CD4-positive, CD25-positive, alpha-beta regulatory T cell (primary cell): ENCODE measurements around the gene ZNF433. TPM values are rescaled to one million over a fixed set of nuclear protein-coding genes. Genes with fewer than 3 reads are reported as not detected.
A peak's percentile ranks its signal among the peaks of the same experiment; 100 is the strongest.

Experiments
- ATAC-seq, 2 donors: fragments of 150-1000 bp; cut with Tn5 transposase; one replicate each; pipeline ENCODE4 v1.10.0; 2021; ENCODE audit warnings: low read depth in 2 of 2, moderate number of reproducible peaks in 2 of 2, moderate library complexity in 1 of 2
- DNase-seq, 3 donors: peaks; one replicate each; pipeline versions ENCODE4 v3.0.0 to v3.0.0-alpha.2; 2012 to 2022; ENCODE audit warnings: mixed read lengths in 1 of 3
- H3K27ac ChIP-seq: one replicate; pipeline ENCODE4 v1.7.0; 2013; ENCODE audit warnings: mild to moderate bottlenecking, low read length; ENCODE audit not compliant: insufficient read depth, poor library complexity, severe bottlenecking
- H3K27me3 ChIP-seq: one replicate; pipeline ENCODE4 v1.7.0; 2013; ENCODE audit warnings: low read length; ENCODE audit not compliant: control insufficient read depth, insufficient read depth
- H3K36me3 ChIP-seq: one replicate; pipeline ENCODE4 v1.7.0; 2013; ENCODE audit warnings: mild to moderate bottlenecking, low read length, moderate library complexity; ENCODE audit not compliant: control insufficient read depth, insufficient read depth
- H3K4me1 ChIP-seq: 2 replicates; pipeline ENCODE4 v1.7.0; 2013; ENCODE audit warnings: mild to moderate bottlenecking, low read length; ENCODE audit not compliant: insufficient read depth, control insufficient read depth, poor library complexity, severe bottlenecking
- H3K4me3 ChIP-seq: one replicate; pipeline ENCODE4 v1.7.0; 2013; ENCODE audit warnings: low read depth, mild to moderate bottlenecking, low read length, moderate library complexity
- H3K9me3 ChIP-seq, 2 experiments: 1 replicate in 1 of 2; 2 replicates in 1 of 2; pipeline ENCODE4 v1.7.0; 2013; ENCODE audit warnings: low read length in 2 of 2, mild to moderate bottlenecking in 1 of 2, moderate library complexity in 1 of 2; ENCODE audit not compliant: control insufficient read depth in 2 of 2
- H3K27ac Mint-ChIP-seq, 3 donors: one replicate each; pipeline ENCODE4 v1.8.0; 2020 to 2022; ENCODE audit warnings: mild to moderate bottlenecking in 3 of 3, mixed read lengths in 3 of 3, moderate library complexity in 2 of 3
- H3K27me3 Mint-ChIP-seq: one replicate; pipeline ENCODE4 v1.8.0; 2022; ENCODE audit warnings: mild to moderate bottlenecking, mixed read lengths
- H3K36me3 Mint-ChIP-seq: one replicate; pipeline ENCODE4 v1.8.0; 2020; ENCODE audit warnings: mixed read lengths
- H3K4me1 Mint-ChIP-seq, 4 donors: one replicate each; pipeline ENCODE4 v1.8.0; 2020 to 2022; ENCODE audit warnings: mixed read lengths in 4 of 4, mild to moderate bottlenecking in 1 of 4
- H3K4me3 Mint-ChIP-seq, 4 donors: one replicate each; pipeline ENCODE4 v1.8.0; 2020 to 2022; ENCODE audit warnings: mild to moderate bottlenecking in 4 of 4, mixed read lengths in 4 of 4, moderate library complexity in 3 of 4
- H3K9me3 Mint-ChIP-seq, 7 donors: one replicate each; pipeline ENCODE4 v1.8.0; 2020 to 2022; ENCODE audit warnings: mixed read lengths in 7 of 7, mild to moderate bottlenecking in 3 of 7, moderate library complexity in 2 of 7
- polyA plus RNA-seq, 4 donors: library from polyadenylated mRNA; unstranded; fragments of 300-500 nt; fragmentation: Illumina TruSeq; gene quantifications; one replicate each; pipeline ENCODE4 v1.2.3, GENCODE V29; 2021
- total RNA-seq: library from RNA; stranded (reverse); gene quantifications from one replicate; pipeline ENCODE4 v1.2.3, GENCODE V29; 2022

The ZNF433 gene
- total and polyA plus RNA-seq, 5 donors from 2014 or later: 0.49 to 3.3 (median 1.7) TPM

DNA sequence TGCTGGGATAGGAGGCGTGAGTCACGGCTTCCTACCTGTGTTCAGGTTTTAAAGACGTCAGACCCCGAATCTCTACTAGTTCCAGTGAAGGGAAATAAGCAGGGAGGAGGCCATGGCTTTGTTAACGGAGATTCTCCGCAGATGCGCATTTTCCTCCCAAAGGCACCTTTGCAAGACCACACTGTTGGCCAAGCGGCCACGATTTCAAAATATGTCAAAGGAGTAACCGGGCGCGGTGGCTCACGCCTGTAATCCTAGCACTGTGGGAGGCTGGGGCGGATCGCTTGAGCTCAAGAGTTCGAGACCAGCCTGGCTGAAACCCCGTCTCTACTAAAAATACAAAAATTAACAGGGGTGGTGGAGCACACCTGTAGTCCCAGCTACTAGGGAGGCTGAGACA lies 48.7 kb downstream of the ZNF433 start:
- Mint-ChIP-seq H3K36me3 (peaks cover 6% of the 10 kb centered on the region), H3K9me3 (peaks cover 0 to 17% (median 3%) of the 10 kb centered on the region in 7 donors), H3K27me3 (peaks cover 4% of the 10 kb centered on the region), H3K4me3 (peak overlapping the region; percentile 21 to 98 (median 92)), H3K27ac (no peak overlapping the region), H3K4me1 (peaks cover 4 to 24% (median 14%) of the 10 kb centered on the region in 4 donors)
- DNase-seq: no peak
- peaks cover 13% of the 10 kb centered on the region for H3K4me1 ChIP-seq
- no peaks in the 10 kb centered on the region for H3K27me3 ChIP-seq
- H3K27ac ChIP-seq: no peak overlapping the region
- no peaks in the 10 kb centered on the region for H3K36me3 ChIP-seq
- H3K4me3 ChIP-seq: no peak overlapping the region
- H3K9me3 ChIP-seq: peaks cover 10 to 13% of the 10 kb centered on the region in 2 experiments
- ATAC-seq: no peak

DNA sequence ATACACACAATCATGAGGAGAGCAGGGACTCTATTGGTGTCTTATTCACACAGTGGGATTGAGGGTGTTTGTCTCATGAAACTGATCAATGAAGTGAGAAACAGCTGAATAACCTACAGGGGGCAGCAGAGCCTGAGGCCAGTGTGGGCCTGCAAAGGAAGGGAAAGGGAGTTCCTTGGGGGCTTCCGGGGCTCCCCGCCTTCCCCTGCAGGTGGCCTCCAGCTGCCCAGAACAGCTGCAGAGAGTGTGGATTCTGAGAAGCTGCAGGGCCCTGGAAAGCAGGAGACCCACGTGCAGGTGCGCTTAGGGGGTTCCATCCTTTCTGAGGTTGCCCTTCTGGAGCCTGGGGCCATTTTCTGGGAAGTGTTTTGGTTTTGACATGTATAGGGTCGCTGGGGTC lies 50.5 kb downstream of the ZNF433 start:
- Mint-ChIP-seq H3K27me3 (peaks cover 4% of the 10 kb centered on the region), H3K27ac (no peak overlapping the region), H3K4me3 (peak overlapping the region in 2 of 4 donors; percentile 47 to 58), H3K36me3 (no peaks in the 10 kb centered on the region), H3K4me1 (peaks cover 0 to 19% (median 9%) of the 10 kb centered on the region in 4 donors), H3K9me3 (peaks cover 0 to 18% (median 4%) of the 10 kb centered on the region in 7 donors)
- Histone ChIP-seq H3K4me1 (peaks cover 13% of the 10 kb centered on the region), H3K9me3 (peaks cover 27 to 31% of the 10 kb centered on the region in 2 experiments), H3K4me3 (no peak overlapping the region), H3K27me3 (no peaks in the 10 kb centered on the region), H3K36me3 (no peaks in the 10 kb centered on the region), H3K27ac (no peak overlapping the region)
- ATAC-seq (no peak), DNase-seq (no peak)

DNA sequence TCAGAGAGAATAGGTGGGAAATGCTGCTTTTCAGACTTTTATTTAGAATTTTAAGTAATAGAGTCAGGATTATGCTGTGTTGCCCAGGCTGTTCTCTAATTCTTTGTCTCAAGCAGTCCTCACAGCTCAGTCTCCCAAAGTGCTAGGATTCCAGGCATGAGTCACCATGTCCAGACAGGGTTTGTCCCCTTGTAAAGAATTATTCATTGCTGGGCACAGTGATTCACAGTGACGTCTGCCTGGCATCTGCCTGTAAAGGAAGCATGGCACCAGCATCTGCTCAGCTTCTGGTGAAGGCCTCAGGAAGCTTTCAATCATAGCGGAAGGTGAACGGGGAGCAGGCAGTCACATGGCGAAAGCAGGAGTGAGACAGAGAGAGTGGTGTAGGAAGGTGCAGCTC lies 53.0 kb downstream of the ZNF433 start:
- Mint-ChIP-seq H3K4me1 (peaks cover 0 to 10% (median 2%) of the 10 kb centered on the region in 4 donors), H3K9me3 (peaks cover 0 to 43% (median 9%) of the 10 kb centered on the region in 7 donors), H3K27me3 (peaks cover 4% of the 10 kb centered on the region), H3K4me3 (peak overlapping the region in 1 of 4 donors; percentile 61), H3K36me3 (peaks cover 13% of the 10 kb centered on the region), H3K27ac (no peak overlapping the region)
- no peak for DNase-seq
- Histone ChIP-seq H3K4me3 (no peak overlapping the region), H3K4me1 (peaks cover 4% of the 10 kb centered on the region), H3K36me3 (peaks cover 13% of the 10 kb centered on the region), H3K27me3 (no peaks in the 10 kb centered on the region), H3K9me3 (peaks cover 51 to 55% of the 10 kb centered on the region in 2 experiments), H3K27ac (no peak overlapping the region)
- ATAC-seq: no peak

DNA sequence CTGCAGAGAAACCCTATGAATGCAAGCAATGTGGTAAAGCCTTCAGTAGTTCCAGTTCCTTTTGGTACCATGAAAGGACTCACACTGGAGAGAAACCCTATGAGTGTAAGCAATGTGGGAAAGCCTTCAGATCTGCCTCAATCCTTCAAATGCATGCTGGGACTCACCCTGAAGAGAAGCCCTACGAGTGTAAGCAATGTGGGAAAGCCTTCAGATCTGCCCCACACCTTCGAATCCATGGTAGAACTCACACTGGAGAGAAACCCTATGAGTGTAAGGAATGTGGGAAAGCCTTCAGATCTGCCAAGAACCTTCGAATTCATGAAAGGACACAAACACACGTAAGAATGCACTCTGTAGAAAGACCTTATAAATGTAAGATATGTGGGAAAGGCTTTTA lies 56.0 kb downstream of the ZNF433 start:
- Histone ChIP-seq H3K9me3 (peaks cover 62 to 74% of the 10 kb centered on the region in 2 experiments), H3K27ac (no peak overlapping the region), H3K4me1 (no peaks in the 10 kb centered on the region), H3K36me3 (peaks cover 17% of the 10 kb centered on the region), H3K27me3 (no peaks in the 10 kb centered on the region), H3K4me3 (no peak overlapping the region)
- Mint-ChIP-seq H3K27ac (no peak overlapping the region), H3K27me3 (peaks cover under 1% of the 10 kb centered on the region), H3K4me1 (no peaks in the 10 kb centered on the region), H3K4me3 (peak overlapping the region in 1 of 4 donors; percentile 10), H3K36me3 (peaks cover 33% of the 10 kb centered on the region), H3K9me3 (peaks cover 0 to 69% (median 18%) of the 10 kb centered on the region in 7 donors)
- DNase-seq (no peak), ATAC-seq (no peak)

DNA sequence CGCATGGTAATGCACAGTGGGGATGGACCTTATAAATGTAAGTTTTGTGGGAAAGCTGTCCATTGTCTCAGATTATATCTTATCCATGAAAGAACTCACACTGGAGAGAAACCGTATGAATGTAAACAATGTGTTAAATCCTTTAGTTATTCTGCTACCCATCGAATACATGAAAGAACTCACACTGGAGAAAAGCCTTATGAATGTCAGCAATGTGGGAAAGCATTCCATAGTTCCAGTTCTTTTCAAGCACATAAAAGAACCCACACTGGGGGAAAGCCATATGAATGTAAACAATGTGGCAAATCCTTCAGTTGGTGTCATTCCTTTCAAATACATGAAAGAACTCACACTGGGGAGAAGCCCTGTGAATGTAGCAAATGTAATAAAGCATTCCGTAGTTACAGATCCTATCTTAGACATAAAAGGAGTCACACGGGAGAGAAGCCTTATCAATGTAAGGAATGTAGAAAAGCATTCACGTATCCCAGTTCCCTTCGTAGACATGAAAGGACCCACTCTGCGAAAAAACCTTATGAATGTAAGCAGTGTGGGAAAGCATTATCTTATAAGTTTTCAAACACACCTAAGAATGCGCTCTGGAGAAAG lies 56.9 kb downstream of the ZNF433 start:
- Histone ChIP-seq H3K9me3 (peaks cover 62 to 74% of the 10 kb centered on the region in 2 experiments), H3K27ac (no peak overlapping the region), H3K4me1 (no peaks in the 10 kb centered on the region), H3K4me3 (no peak overlapping the region), H3K27me3 (no peaks in the 10 kb centered on the region), H3K36me3 (peaks cover 17% of the 10 kb centered on the region)
- DNase-seq: no peak
- Mint-ChIP-seq H3K9me3 (peaks cover 0 to 72% (median 18%) of the 10 kb centered on the region in 7 donors), H3K36me3 (peaks cover 35% of the 10 kb centered on the region), H3K4me3 (peak overlapping the region in 1 of 4 donors; percentile 32), H3K4me1 (peaks cover 0 to 2% (median 0%) of the 10 kb centered on the region in 4 donors), H3K27ac (no peak overlapping the region), H3K27me3 (no peaks in the 10 kb centered on the region)
- no peak for ATAC-seq

DNA sequence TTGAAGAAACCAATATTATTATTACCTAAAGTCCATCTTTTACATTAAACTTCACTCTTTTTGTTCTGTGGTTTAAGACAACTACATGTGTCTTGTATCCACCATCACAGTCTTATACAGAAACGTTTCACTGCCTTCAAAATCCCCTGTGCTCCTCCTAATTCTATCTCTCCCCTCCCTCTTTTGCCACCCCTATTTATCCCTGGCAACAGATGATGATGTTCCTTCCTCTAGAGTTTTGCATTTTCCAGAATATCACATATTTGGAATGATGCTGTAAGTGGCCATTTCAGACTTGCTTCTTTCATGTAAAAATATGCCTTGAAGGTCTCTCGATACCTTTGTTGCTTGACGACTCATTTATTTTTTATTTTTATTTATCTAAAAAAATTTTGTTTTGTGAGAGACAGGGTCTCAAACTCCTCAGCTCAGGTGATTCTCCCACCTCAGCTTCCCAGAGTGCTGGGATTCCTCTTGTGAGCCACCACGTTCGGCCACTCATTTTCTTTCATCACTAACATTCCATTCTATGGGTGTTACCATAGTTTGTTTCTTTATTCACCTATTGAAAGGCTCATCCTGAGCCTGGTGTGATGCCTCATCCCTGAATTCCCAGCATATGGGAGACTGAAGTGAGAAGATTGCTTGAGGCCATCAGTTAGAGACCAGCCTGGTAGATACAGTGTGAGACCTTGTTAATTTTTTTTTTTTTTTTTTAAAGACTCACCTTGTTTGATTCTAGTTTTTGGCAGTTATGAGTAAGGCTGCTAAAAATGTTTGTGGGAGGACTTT lies 62.3 kb downstream of the ZNF433 start:
- Mint-ChIP-seq H3K27me3 (no peaks in the 10 kb centered on the region), H3K4me1 (peaks cover 0 to 4% (median under 1%) of the 10 kb centered on the region in 4 donors), H3K36me3 (peaks cover 48% of the 10 kb centered on the region), H3K9me3 (peaks cover 0 to 48% (median 11%) of the 10 kb centered on the region in 7 donors), H3K4me3 (no peak overlapping the region), H3K27ac (no peak overlapping the region)
- peaks cover 19 to 32% of the 10 kb centered on the region in 2 experiments for H3K9me3 ChIP-seq
- no peak overlapping the region for H3K4me3 ChIP-seq
- H3K27ac ChIP-seq: no peak overlapping the region
- DNase-seq (no peak), ATAC-seq (no peak)
- H3K36me3 ChIP-seq: peaks cover 9% of the 10 kb centered on the region
- H3K27me3 ChIP-seq: no peaks in the 10 kb centered on the region
- H3K4me1 ChIP-seq: no peaks in the 10 kb centered on the region

DNA sequence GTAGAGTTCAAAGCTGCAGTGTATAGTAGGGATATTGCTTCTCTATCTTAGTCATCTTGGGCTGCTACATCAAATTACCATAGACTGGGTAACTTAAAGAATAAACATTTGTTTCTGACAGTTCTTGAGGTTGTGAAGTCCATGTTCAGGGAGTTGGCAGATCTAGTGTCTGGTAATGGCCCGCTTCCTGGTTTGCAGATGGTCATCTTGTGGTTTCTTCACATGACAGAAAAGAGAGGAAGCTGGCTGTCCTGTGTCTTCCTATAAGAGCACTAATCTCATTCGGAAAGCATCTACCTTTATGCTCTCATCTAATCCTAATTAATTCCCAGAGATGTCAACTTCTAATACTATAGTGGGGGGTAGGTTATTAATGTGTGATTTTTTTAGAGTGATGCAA lies 64.4 kb downstream of the ZNF433 start:
- H3K4me3 Mint-ChIP-seq: no peak overlapping the region
- H3K9me3 ChIP-seq: peaks cover 5 to 12% of the 10 kb centered on the region in 2 experiments
- peaks cover 0 to 13% (median 6%) of the 10 kb centered on the region in 4 donors for H3K4me1 Mint-ChIP-seq
- H3K4me3 ChIP-seq: no peak overlapping the region
- H3K9me3 Mint-ChIP-seq: peaks cover 0 to 28% (median 9%) of the 10 kb centered on the region in 7 donors
- H3K36me3 ChIP-seq: no peaks in the 10 kb centered on the region
- H3K36me3 Mint-ChIP-seq: peaks cover 32% of the 10 kb centered on the region
- no peak for DNase-seq
- no peak overlapping the region for H3K27ac ChIP-seq
- ATAC-seq: no peak
- no peaks in the 10 kb centered on the region for H3K4me1 ChIP-seq
- no peaks in the 10 kb centered on the region for H3K27me3 Mint-ChIP-seq
- H3K27me3 ChIP-seq: no peaks in the 10 kb centered on the region
- H3K27ac Mint-ChIP-seq: no peak overlapping the region
